HepG2 (cell line): ENCODE results near the gene ZNF213. TPM values are rescaled to one million over a fixed set of nuclear protein-coding genes. Genes with fewer than 3 reads are reported as not detected.
A peak's percentile ranks its signal among the peaks of the same experiment; 100 is the strongest.

Experiments used
- CC2D1A ChIP-seq: sonication (generic); formaldehyde crosslinking; IDR thresholded peaks from 2 replicates; pipeline ENCODE4 v1.8.1; 2023; ENCODE audit warnings: mild to moderate bottlenecking, missing genetic modification reagents
- CEBPB ChIP-seq: IDR thresholded peaks from 2 replicates; pipeline ENCODE4 v1.6.1; 2011; ENCODE audit warnings: low read depth, low read length, improper control_type of control experiment, borderline replicate concordance
- ELK4 ChIP-seq: sonication (generic); formaldehyde crosslinking; IDR thresholded peaks from 2 replicates; pipeline ENCODE4 v1.9.0; 2021; ENCODE audit warnings: missing genetic modification reagents, borderline replicate concordance
- FOXK1 ChIP-seq: sonication (generic); formaldehyde crosslinking; IDR thresholded peaks from 2 replicates; pipeline ENCODE4 v1.4.0; 2020; ENCODE audit warnings: low read depth, missing genetic modification reagents, borderline replicate concordance
- GTF2F1 ChIP-seq: fragments of 150-350 bp; IDR thresholded peaks from 2 replicates; pipeline ENCODE4 v1.6.1; 2014; ENCODE audit warnings: low read length
- IRF1 ChIP-seq: sonication (generic); formaldehyde crosslinking; IDR thresholded peaks from 2 replicates; pipeline ENCODE4 v1.4.0; 2020; ENCODE audit warnings: low read depth, mild to moderate bottlenecking, missing genetic modification reagents
- SP5 ChIP-seq: IDR thresholded peaks from 2 replicates; pipeline ENCODE4 v1.6.1; 2016; ENCODE audit warnings: low read depth, borderline replicate concordance
- ZBED4 ChIP-seq: sonication (generic); formaldehyde crosslinking; IDR thresholded peaks from 2 replicates; pipeline ENCODE4 v1.4.0; 2020; ENCODE audit warnings: missing genetic modification reagents, borderline replicate concordance
- ZFP90 ChIP-seq: sonication (generic); formaldehyde crosslinking; IDR thresholded peaks from 2 replicates; pipeline ENCODE4 v1.8.0; 2022; ENCODE audit warnings: missing genetic modification reagents, mild to moderate bottlenecking, inconsistent platforms, borderline replicate concordance
- ZFX ChIP-seq: sonication (generic); formaldehyde crosslinking; IDR thresholded peaks from 2 replicates; pipeline ENCODE4 v1.4.0; 2020; ENCODE audit warnings: mild to moderate bottlenecking, low read depth, missing genetic modification reagents, moderate library complexity
- ZNF496 ChIP-seq: sonication (generic); formaldehyde crosslinking; IDR thresholded peaks from 2 replicates; pipeline ENCODE4 v1.8.1; 2023; ENCODE audit warnings: mild to moderate bottlenecking, moderate library complexity, missing genetic modification reagents; ENCODE audit not compliant: insufficient replicate concordance
- ZNF776 ChIP-seq: sonication (generic); formaldehyde crosslinking; IDR thresholded peaks from 2 replicates; pipeline ENCODE4 v1.4.0; 2020; ENCODE audit warnings: mild to moderate bottlenecking, missing genetic modification reagents
- polyA plus RNA-seq, 8 experiments: library from polyadenylated mRNA; depleted of rRNA in 3 of 8; stranded (reverse) in 7 of 8; unstranded in 1 of 8; fragments of >200 nt; fragmentation: Illumina TruSeq in 4 of 8; extraction: Trizol in 4 of 8; gene quantifications; 2 replicates each; pipeline versions ENCODE4 v1.2.1 to v1.2.3, GENCODE V29; 2011 to 2016; ENCODE audit warnings: low read depth in 4 of 8, missing spikeins in 1 of 8, mixed read lengths in 1 of 8; ENCODE audit not compliant: insufficient read depth in 1 of 8
- total RNA-seq, 5 experiments: library from RNA; depleted of rRNA; stranded (reverse); fragments of >200 nt; fragmentation: Illumina TruSeq; extraction: Trizol; gene quantifications; 2 replicates each; pipeline ENCODE4 v1.2.3, GENCODE V29; 2016; ENCODE audit warnings: low read depth in 1 of 5
- TF ChIP-seq, protein P1 (sequence below): sonication (generic); formaldehyde crosslinking; IDR thresholded peaks from 2 replicates; pipeline ENCODE4 v1.4.0; 2020; ENCODE audit warnings: missing genetic modification reagents
- TF ChIP-seq, protein P2 (sequence below): sonication (generic); formaldehyde crosslinking; IDR thresholded peaks from 2 replicates; pipeline ENCODE4 v1.8.0; 2022; ENCODE audit warnings: missing genetic modification reagents, mild to moderate bottlenecking, moderate library complexity, borderline replicate concordance
- TF ChIP-seq, protein P3 (sequence below): IDR thresholded peaks from 2 replicates; pipeline ENCODE4 v1.6.1; 2016
- TF ChIP-seq, protein P4 (sequence below): sonication (generic); formaldehyde crosslinking; IDR thresholded peaks from 2 replicates; pipeline ENCODE4 v1.4.0; 2020; ENCODE audit warnings: missing genetic modification reagents

Gene ZNF213
- total and polyA plus RNA-seq, 2 of the 13 experiments (the other 11 are each of a cell fraction or from before 2014, with no cell fraction given) = 0.59 to 0.97 TPM

- TF ChIP-seq ELK4 (CRISPR knock-in tag) (no peak), ZBED4 (CRISPR knock-in tag) (0 out of 2 replicates have a peak, but pooled peaks have one; percentile 34), CC2D1A (no peak), FOXK1 (CRISPR knock-in tag) (peak; percentile 58; the same call in 1 of the 2 replicates), ZFP90 (CRISPR knock-in tag) (peak; percentile 68; the same call in 1 of the 2 replicates), IRF1 (CRISPR knock-in tag) (no peak), ZFX (peak; percentile 72), ZNF776 (CRISPR knock-in tag) (0 out of 2 replicates have a peak, but pooled peaks have one; percentile 50), ZNF496 (CRISPR knock-in tag) (no peak), SP5 (CRISPR knock-in tag) (0 out of 2 replicates have a peak, but pooled peaks have one; percentile 23), GTF2F1 (no peak), CEBPB (no peak)
- TF ChIP-seq, protein P1, sequence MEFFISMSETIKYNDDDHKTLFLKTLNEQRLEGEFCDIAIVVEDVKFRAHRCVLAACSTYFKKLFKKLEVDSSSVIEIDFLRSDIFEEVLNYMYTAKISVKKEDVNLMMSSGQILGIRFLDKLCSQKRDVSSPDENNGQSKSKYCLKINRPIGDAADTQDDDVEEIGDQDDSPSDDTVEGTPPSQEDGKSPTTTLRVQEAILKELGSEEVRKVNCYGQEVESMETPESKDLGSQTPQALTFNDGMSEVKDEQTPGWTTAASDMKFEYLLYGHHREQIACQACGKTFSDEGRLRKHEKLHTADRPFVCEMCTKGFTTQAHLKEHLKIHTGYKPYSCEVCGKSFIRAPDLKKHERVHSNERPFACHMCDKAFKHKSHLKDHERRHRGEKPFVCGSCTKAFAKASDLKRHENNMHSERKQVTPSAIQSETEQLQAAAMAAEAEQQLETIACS = no peak
- TF ChIP-seq, protein P2, sequence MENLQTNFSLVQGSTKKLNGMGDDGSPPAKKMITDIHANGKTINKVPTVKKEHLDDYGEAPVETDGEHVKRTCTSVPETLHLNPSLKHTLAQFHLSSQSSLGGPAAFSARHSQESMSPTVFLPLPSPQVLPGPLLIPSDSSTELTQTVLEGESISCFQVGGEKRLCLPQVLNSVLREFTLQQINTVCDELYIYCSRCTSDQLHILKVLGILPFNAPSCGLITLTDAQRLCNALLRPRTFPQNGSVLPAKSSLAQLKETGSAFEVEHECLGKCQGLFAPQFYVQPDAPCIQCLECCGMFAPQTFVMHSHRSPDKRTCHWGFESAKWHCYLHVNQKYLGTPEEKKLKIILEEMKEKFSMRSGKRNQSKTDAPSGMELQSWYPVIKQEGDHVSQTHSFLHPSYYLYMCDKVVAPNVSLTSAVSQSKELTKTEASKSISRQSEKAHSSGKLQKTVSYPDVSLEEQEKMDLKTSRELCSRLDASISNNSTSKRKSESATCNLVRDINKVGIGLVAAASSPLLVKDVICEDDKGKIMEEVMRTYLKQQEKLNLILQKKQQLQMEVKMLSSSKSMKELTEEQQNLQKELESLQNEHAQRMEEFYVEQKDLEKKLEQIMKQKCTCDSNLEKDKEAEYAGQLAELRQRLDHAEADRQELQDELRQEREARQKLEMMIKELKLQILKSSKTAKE (CRISPR knock-in tag) = no peak
- TF ChIP-seq, protein P3, sequence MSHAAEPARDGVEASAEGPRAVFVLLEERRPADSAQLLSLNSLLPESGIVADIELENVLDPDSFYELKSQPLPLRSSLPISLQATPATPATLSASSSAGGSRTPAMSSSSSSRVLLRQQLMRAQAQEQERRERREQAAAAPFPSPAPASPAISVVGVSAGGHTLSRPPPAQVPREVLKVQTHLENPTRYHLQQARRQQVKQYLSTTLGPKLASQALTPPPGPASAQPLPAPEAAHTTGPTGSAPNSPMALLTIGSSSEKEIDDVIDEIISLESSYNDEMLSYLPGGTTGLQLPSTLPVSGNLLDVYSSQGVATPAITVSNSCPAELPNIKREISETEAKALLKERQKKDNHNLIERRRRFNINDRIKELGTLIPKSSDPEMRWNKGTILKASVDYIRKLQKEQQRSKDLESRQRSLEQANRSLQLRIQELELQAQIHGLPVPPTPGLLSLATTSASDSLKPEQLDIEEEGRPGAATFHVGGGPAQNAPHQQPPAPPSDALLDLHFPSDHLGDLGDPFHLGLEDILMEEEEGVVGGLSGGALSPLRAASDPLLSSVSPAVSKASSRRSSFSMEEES (CRISPR knock-in tag) = no peak
- TF ChIP-seq, protein P4, sequence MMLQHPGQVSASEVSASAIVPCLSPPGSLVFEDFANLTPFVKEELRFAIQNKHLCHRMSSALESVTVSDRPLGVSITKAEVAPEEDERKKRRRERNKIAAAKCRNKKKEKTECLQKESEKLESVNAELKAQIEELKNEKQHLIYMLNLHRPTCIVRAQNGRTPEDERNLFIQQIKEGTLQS (CRISPR knock-in tag) = peak; percentile 32; the same call in 1 of the 2 replicates
These were observed 17.6 kb downstream of the ZNF213 start (continued) for GRCh38 chr16:3152277-3152990.
